OCI-LY7 (cell line): ENCODE measurements around the gene ZBBX. TPM values are rescaled to one million over a fixed set of nuclear protein-coding genes. Genes with fewer than 3 reads are reported as not detected.

Source experiments
- BruUV-seq: library from RNA; stranded (reverse); fragments of 400-500 nt; replicated peaks from 2 replicates; lab custom pipeline; 2021; lab: Mats Ljungman, UMichigan
- CTCF ChIA-PET: fragments of 300-600 bp; sonication (Branson Sonifier 250); formaldehyde crosslinking; loops from one replicate; lab custom pipeline; 2022; ENCODE audit warnings: antibody characterized with exemption; ENCODE audit not compliant: unreplicated experiment; lab: Charles Lee
- POLR2A ChIA-PET: fragments of 300-600 bp; sonication (Branson Sonifier 250); formaldehyde crosslinking; loops from one replicate; lab custom pipeline; 2022; ENCODE audit warnings: antibody characterized with exemption; lab: Charles Lee
- DNase-seq: peaks from one replicate; pipeline ENCODE4 v3.0.0-alpha.2; 2015; ENCODE audit warnings: low spot score
- H2AFZ ChIP-seq: fragments of 200-600 bp; sonication (generic), shearing (Covaris generic); 2 replicates; pipeline ENCODE4 v1.6.1; 2014; ENCODE audit warnings: mild to moderate bottlenecking, antibody characterized with exemption, low read length, moderate library complexity
- H3K27ac ChIP-seq: fragments of 200-600 bp; sonication (generic); 2 replicates; pipeline ENCODE4 v1.5.1; 2014; ENCODE audit warnings: mixed run types, low read depth, mild to moderate bottlenecking, moderate library complexity, low read length, inconsistent platforms; ENCODE audit not compliant: poor library complexity, severe bottlenecking
- H3K36me3 ChIP-seq: fragments of 200-600 bp; sonication (generic); 2 replicates; pipeline ENCODE4 v1.6.1; 2014; ENCODE audit warnings: mild to moderate bottlenecking, antibody characterized with exemption, low read length, moderate library complexity, mixed read lengths; ENCODE audit not compliant: insufficient read depth
- H3K4me1 ChIP-seq: fragments of 200-600 bp; sonication (generic); 2 replicates; pipeline ENCODE4 v1.5.1; 2014; ENCODE audit warnings: mild to moderate bottlenecking, low read length; ENCODE audit not compliant: insufficient read depth, poor library complexity, severe bottlenecking
- H3K4me2 ChIP-seq: fragments of 200-600 bp; sonication (generic); 2 replicates; pipeline ENCODE4 v1.6.1; 2014; ENCODE audit warnings: mild to moderate bottlenecking, low read length
- H3K4me3 ChIP-seq: fragments of 200-600 bp; sonication (generic); 2 replicates; pipeline ENCODE4 v1.5.1; 2014; ENCODE audit warnings: mild to moderate bottlenecking, low read depth, low read length; ENCODE audit not compliant: poor library complexity, severe bottlenecking
- H3K79me2 ChIP-seq: fragments of 200-600 bp; sonication (generic); 2 replicates; pipeline ENCODE4 v1.6.1; 2016; ENCODE audit warnings: low read depth, mild to moderate bottlenecking, low read length, moderate library complexity, mixed read lengths; ENCODE audit not compliant: insufficient read depth
- H3K9me2 ChIP-seq: fragments of 200-600 bp; sonication (generic); 2 replicates; pipeline ENCODE4 v1.6.1; 2016; ENCODE audit warnings: mild to moderate bottlenecking, low read length, mixed read lengths; ENCODE audit not compliant: insufficient read depth
- H3K9me3 ChIP-seq: fragments of 200-600 bp; sonication (generic); 2 replicates; pipeline ENCODE4 v1.6.1; 2014; ENCODE audit warnings: mild to moderate bottlenecking, mixed run types, low read length, mixed read lengths
- H4K20me1 ChIP-seq: fragments of 200-600 bp; sonication (generic); 2 replicates; pipeline ENCODE4 v1.6.1; 2014; ENCODE audit warnings: mild to moderate bottlenecking, antibody characterized with exemption, low read length, moderate library complexity, mixed read lengths; ENCODE audit not compliant: insufficient read depth
- CTCF ChIP-seq: fragments of 200-600 bp; sonication (generic); conservative IDR thresholded peaks from 2 replicates; pipeline ENCODE4 v1.5.1; 2014; ENCODE audit warnings: mild to moderate bottlenecking, antibody characterized with exemption, low read length, moderate library complexity, mixed read lengths
- EZH2phosphoT487 ChIP-seq: fragments of 200-600 bp; sonication (generic); IDR thresholded peaks from 2 replicates; pipeline ENCODE4 v1.6.1; 2018; ENCODE audit warnings: low read depth, borderline replicate concordance, mild to moderate bottlenecking, mixed run types, antibody characterized with exemption, low read length, moderate library complexity, mixed read lengths
- intact Hi-C: fragments of 100-400 bp; cut with micrococcal nuclease; formaldehyde crosslinking; loops from one replicate; pipeline ENCODE4 v1.10.0; 2022; ENCODE audit not compliant: unreplicated experiment
- total RNA-seq, 2 experiments: library from RNA; depleted of rRNA in 1 of 2; stranded (reverse); fragments of >200 nt in 1 of 2; shearing (Covaris generic) in 1 of 2; gene quantifications; 2 replicates each; pipeline ENCODE4 v1.2.3, GENCODE V29; 2014 to 2022

The ZBBX gene
- total RNA-seq, 2 experiments from 2014 or later, result not detected

- intact Hi-C loops, result no loop called here
- H3K4me3 ChIP-seq, result no peak overlapping the region
- no peaks in the 10 kb centered on the region for H4K20me1 ChIP-seq
- no TSS peak for BruUV-seq
- H3K79me2 ChIP-seq, result no peaks in the 10 kb centered on the region
- no peaks in the 10 kb centered on the region; the same call in 1 of the 2 replicates for H3K9me2 ChIP-seq
- no peak overlapping the region for H3K4me2 ChIP-seq
- TF ChIP-seq EZH2phosphoT487, result no peak
- POLR2A ChIA-PET, result interaction anchor here (0.5 kb wide), 1 partner anchor 72 kb away, joined by 3 read pairs; no protein-coding TSS in a partner anchor
- H2AFZ ChIP-seq, result no peak overlapping the region
- no peak for DNase-seq
- H3K27ac ChIP-seq, result no peak overlapping the region
- H3K36me3 ChIP-seq, result no peaks in the 10 kb centered on the region
- CTCF ChIA-PET, result no interaction called here
- no peaks in the 10 kb centered on the region for H3K4me1 ChIP-seq
- H3K9me3 ChIP-seq, result no peaks in the 10 kb centered on the region
These were observed 61.0 kb downstream of the ZBBX start for GRCh38 chr3:167318996-167319615.

- Histone ChIP-seq H3K4me1 (no peaks in the 10 kb centered on the region), H4K20me1 (no peaks in the 10 kb centered on the region), H3K4me2 (no peak overlapping the region), H3K36me3 (no peaks in the 10 kb centered on the region), H3K79me2 (no peaks in the 10 kb centered on the region), H3K9me3 (no peaks in the 10 kb centered on the region), H3K4me3 (no peak overlapping the region), H2AFZ (no peak overlapping the region), H3K27ac (no peak overlapping the region), H3K9me2 (no peaks in the 10 kb centered on the region; the same call in 1 of the 2 replicates)
- DNase-seq, result no peak
- intact Hi-C loops, result no loop called here
- no TSS peak for BruUV-seq
- ChIA-PET CTCF (no interaction called here), POLR2A (interaction anchor here (0.6 kb wide), 1 partner anchor 21 kb away, joined by 3 read pairs; no protein-coding TSS in a partner anchor)
- TF ChIP-seq EZH2phosphoT487 (no peak), CTCF (no peak)
These were observed 61.8 kb downstream of the ZBBX start for GRCh38 chr3:167318306-167318705.

GRCh38 chr3:167306319-167306718 lies 73.8 kb downstream of the ZBBX start:
- no peaks in the 10 kb centered on the region for H3K79me2 ChIP-seq
- H4K20me1 ChIP-seq, result no peaks in the 10 kb centered on the region
- POLR2A ChIA-PET, result no interaction called here
- H2AFZ ChIP-seq, result no peak overlapping the region
- no peak overlapping the region for H3K4me3 ChIP-seq
- H3K4me1 ChIP-seq, result no peaks in the 10 kb centered on the region
- BruUV-seq, result no TSS peak
- no peaks in the 10 kb centered on the region for H3K36me3 ChIP-seq
- CTCF ChIA-PET, result no interaction called here
- intact Hi-C loops, result no loop called here
- H3K4me2 ChIP-seq, result no peak overlapping the region
- H3K9me3 ChIP-seq, result no peaks in the 10 kb centered on the region
- no peak for TF ChIP-seq CTCF
- no peak for TF ChIP-seq EZH2phosphoT487
- H3K27ac ChIP-seq, result no peak overlapping the region
- H3K9me2 ChIP-seq, result no peaks in the 10 kb centered on the region
- DNase-seq, result no peak
